ENCODE results near the gene FBXL19. TPM values are rescaled to one million over a fixed set of nuclear protein-coding genes. Genes with fewer than 3 reads are reported as not detected.

The FBXL19 gene
- total and polyA plus RNA-seq, 9 of the 15 experiments (the other 6 are each of a cell fraction or from before 2014, with no cell fraction given), result 0.13 to 48.0 (median 13.5) TPM; not detected in 1

DNA sequence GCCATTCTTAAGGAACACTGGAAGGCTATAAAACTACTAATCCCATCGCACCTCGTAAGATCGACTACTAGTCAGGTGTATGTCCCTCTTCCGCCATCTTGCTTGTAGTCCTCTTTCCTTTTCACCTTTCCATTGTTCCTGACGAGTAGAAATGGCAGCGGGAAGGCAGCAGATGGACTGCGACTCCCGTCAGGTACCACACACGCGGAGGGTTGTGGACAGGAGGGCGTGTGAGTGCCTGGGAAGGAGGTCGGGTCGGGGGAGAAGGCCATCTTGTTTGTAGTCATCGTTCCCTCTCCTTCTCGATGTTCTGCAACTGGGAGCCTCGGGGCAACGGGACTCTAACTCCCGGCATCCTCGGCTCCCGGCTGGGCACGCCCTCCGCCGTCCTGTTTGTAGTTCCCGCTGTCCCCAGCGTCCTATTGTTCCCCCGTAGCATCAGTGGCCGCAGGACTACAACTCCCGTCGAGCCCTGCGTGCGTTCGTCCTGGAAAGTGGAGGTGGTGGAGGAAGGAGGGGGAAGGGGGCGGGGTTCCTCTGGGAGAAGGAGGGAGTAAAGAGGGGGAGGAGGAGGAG is 324 bp upstream of the FBXL19 start (continued):
- TF ChIP-seq CREB1 (IDR thresholded peaks at IDR 0.05) (peak; percentile 85), CREB1 (CRISPR knock-in tag; IDR thresholded peaks at IDR 0.05) (peak; percentile 32; the same call in 1 of the 2 replicates), NR4A1 (CRISPR knock-in tag; IDR thresholded peaks at IDR 0.05) (no peak), NR4A1 (tag; IDR thresholded peaks at IDR 0.05) (peak; percentile 92), NBN (IDR thresholded peaks at IDR 0.05; ENCODE audit: low read depth) (0 out of 2 replicates have a peak, but pooled peaks have one; percentile 16), ZNF589 (CRISPR knock-in tag; IDR thresholded peaks at IDR 0.05; ENCODE audit: low read depth) (no peak), RBM25 (IDR thresholded peaks at IDR 0.05; ENCODE audit: low read depth, low read length, severe bottlenecking) (no peak), TEAD4 (IDR thresholded peaks at IDR 0.05; ENCODE audit: low read length) (no peak; the same call in 1 of the 2 replicates), TEAD4 (CRISPR knock-in tag; IDR thresholded peaks at IDR 0.05; ENCODE audit: borderline replicate concordance) (no peak), ZFP1 (CRISPR knock-in tag; IDR thresholded peaks at IDR 0.05) (no peak), TCF3 (CRISPR knock-in tag; IDR thresholded peaks at IDR 0.05) (no peak), ZNF121 (CRISPR knock-in tag; conservative IDR thresholded peaks at IDR 0.05) (no peak), ZNF583 (CRISPR knock-in tag; IDR thresholded peaks at IDR 0.05) (peak; percentile 73; the same call in 1 of the 2 replicates), GABPB2 (CRISPR knock-in tag; conservative IDR thresholded peaks at IDR 0.05) (no peak), SMARCC2 (IDR thresholded peaks at IDR 0.05; ENCODE audit: low read depth) (no peak), TAL1 (IDR thresholded peaks at IDR 0.05) (no peak), PPARD (CRISPR knock-in tag; IDR thresholded peaks at IDR 0.05) (no peak), HDAC8 (tag; IDR thresholded peaks at IDR 0.05) (peak; percentile 80; the same call in 1 of the 2 replicates), SNRNP70 (optimal IDR thresholded peaks at IDR 0.05; ENCODE audit: low read depth, low read length) (no peak), HNRNPK (IDR thresholded peaks at IDR 0.05; ENCODE audit: low read depth, low read length, poor library complexity, severe bottlenecking) (no peak), NEUROD1 (IDR thresholded peaks at IDR 0.05; ENCODE audit: borderline replicate concordance, low read depth, low read length, partially characterized antibody) (no peak), HNRNPUL1 (IDR thresholded peaks at IDR 0.05; ENCODE audit: low read length) (no peak), ZNF3 (CRISPR knock-in tag; IDR thresholded peaks at IDR 0.05) (no peak), NCOA2 (IDR thresholded peaks at IDR 0.05; ENCODE audit: partially characterized antibody in 2 of 2) (no peak)
- TF ChIP-seq, protein P1, sequence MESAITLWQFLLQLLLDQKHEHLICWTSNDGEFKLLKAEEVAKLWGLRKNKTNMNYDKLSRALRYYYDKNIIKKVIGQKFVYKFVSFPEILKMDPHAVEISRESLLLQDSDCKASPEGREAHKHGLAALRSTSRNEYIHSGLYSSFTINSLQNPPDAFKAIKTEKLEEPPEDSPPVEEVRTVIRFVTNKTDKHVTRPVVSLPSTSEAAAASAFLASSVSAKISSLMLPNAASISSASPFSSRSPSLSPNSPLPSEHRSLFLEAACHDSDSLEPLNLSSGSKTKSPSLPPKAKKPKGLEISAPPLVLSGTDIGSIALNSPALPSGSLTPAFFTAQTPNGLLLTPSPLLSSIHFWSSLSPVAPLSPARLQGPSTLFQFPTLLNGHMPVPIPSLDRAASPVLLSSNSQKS (CRISPR knock-in tag; IDR thresholded peaks at IDR 0.05), result no peak
- TF ChIP-seq, protein P2, sequence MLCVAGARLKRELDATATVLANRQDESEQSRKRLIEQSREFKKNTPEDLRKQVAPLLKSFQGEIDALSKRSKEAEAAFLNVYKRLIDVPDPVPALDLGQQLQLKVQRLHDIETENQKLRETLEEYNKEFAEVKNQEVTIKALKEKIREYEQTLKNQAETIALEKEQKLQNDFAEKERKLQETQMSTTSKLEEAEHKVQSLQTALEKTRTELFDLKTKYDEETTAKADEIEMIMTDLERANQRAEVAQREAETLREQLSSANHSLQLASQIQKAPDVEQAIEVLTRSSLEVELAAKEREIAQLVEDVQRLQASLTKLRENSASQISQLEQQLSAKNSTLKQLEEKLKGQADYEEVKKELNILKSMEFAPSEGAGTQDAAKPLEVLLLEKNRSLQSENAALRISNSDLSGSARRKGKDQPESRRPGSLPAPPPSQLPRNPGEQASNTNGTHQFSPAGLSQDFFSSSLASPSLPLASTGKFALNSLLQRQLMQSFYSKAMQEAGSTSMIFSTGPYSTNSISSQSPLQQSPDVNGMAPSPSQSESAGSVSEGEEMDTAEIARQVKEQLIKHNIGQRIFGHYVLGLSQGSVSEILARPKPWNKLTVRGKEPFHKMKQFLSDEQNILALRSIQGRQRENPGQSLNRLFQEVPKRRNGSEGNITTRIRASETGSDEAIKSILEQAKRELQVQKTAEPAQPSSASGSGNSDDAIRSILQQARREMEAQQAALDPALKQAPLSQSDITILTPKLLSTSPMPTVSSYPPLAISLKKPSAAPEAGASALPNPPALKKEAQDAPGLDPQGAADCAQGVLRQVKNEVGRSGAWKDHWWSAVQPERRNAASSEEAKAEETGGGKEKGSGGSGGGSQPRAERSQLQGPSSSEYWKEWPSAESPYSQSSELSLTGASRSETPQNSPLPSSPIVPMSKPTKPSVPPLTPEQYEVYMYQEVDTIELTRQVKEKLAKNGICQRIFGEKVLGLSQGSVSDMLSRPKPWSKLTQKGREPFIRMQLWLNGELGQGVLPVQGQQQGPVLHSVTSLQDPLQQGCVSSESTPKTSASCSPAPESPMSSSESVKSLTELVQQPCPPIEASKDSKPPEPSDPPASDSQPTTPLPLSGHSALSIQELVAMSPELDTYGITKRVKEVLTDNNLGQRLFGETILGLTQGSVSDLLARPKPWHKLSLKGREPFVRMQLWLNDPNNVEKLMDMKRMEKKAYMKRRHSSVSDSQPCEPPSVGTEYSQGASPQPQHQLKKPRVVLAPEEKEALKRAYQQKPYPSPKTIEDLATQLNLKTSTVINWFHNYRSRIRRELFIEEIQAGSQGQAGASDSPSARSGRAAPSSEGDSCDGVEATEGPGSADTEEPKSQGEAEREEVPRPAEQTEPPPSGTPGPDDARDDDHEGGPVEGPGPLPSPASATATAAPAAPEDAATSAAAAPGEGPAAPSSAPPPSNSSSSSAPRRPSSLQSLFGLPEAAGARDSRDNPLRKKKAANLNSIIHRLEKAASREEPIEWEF (CRISPR knock-in tag; IDR thresholded peaks at IDR 0.05), result no peak

Data from K562 (cell line).